Stimulated activated CD8-positive, alpha-beta memory T cell treated with anti-CD3 and anti-CD28 coated beads, Interleukin-7, amount 100 ng/mL, for 48 hours (primary cell): ENCODE results near the gene ACBD4.
"Not testable (repeated sequence)": the region's sequence is repeated elsewhere in the genome, so short reads cannot be mapped to it uniquely, and the experiment has no call there.

Source experiments
- DNase-seq, 2 donors: peaks; one replicate each; pipeline ENCODE4 v3.0.0-alpha.2; 2020; ENCODE audit warnings: low read depth in 1 of 2; ENCODE audit errors: extremely low read depth in 1 of 2

ACBD4 gene

DNA sequence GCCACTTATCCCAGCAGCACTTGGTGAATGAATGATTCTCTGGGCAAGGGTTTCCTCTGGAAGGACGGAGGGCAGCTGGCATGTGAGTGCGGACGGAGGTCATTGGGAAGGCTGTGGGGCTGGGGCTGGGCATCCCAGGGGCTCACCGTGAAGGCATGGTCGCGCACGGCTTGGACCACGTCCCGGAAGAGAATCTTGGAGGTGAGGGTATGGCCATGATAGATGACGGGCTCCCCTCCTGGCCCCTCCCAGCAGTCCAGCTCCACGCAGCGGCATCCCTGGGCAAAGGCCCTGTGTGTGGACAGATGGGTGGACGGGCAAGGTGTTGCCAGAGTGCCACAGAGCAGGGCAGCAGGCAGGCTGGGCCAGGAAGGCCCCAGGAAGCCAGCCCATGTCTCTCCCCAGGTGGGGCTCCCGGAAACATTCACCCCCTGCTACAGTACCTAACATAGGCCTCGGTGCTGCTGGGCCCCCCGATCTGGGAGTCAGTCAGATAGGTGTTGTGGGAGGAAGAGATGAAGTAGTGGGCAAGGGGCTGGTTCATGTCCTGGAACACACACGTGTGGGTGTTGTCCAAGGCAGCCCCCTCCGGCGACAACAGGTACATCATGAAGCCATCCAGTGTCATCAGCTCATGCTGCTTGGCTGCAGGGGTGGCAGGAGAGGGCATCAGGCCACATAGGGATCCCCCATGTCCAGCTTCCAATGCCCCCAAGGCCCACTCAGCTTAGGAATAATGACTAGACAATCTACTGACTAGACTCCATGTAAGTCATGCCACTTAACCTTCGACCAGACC lies 17.4 kb upstream of the ACBD4 start:
- DNase-seq, result no peak

DNA sequence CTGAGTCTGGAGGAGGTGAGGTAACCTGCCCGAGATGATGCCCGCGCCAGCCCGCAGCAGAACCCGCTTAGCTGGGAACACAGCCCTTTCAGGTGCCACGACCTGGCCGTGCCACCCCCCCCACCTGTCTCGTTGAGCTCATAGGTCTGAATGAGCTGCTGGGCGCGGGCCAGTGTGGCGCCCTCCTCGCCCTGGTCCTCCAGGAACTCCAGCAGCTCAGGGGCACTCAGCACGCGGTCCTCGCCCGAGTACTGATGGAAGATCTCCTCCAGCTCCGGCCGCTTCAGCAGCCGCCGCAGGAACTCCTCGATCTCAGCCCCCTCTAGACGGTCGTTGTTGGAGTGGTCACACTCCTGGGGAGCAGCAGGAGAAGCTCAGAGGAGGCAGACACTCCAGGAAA lies 16.8 kb upstream of the ACBD4 start:
- no peak for DNase-seq

DNA sequence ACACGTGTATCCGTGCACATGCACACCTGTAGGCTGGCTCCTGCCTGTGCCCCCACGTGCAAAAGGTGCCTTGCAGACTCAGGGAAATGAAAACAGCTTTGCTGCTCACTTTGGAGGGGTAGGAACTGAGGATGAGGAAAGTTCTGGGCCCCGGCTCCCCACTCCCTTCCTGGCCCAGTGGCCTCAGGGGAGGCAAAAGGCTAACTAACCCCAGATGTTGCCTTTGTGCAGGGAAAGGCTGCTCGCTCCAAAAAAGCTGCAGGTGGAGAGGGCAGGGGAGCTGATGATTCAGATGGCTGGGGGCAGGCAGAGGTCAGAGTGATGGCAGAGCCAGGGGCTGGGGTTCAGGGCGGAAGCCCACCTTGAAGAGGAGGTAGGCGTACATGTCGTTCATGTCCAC lies 15.5 kb upstream of the ACBD4 start:
- DNase-seq, result no peak

DNA sequence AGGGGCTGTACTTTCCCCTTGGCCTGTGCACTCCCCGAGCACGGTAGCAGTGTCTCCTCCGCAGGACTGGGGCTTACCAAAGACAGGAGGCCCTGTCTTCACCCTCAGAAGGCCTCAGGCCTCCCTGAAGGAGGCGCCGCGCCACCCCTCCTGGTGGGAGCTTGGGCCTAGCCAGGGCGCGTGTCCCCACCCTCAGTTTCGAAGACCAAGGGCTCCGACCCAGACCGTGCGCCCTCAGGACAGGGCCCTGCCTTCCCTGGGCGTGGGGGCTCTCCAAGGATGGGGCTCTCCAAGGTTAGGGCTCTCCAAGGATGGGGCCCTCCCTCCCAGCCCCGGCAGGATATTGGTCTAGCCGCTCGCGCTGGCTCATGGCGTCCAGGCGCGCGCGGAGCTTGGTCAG lies 14.9 kb upstream of the ACBD4 start:
- DNase-seq, result no peak

DNA sequence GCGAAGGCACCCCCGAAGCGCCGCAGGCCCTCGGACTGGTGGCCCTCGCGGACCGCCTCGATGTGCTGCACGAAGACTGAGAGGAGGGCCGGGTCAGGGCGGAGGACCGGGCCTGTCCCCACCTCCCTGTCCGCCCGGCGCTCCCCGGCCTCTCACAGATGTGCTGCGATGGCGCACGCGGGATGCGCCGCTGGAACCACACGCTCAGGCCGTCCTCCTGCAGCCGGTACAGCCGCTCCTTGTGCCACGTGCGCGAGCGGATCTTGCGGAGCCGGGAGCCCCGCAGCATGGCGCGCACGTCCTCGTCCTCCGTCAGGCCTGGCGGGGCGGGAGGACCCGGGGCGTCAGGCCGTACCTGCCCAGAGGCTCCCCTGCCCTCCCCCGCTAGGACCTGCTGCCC lies 14.4 kb upstream of the ACBD4 start:
- no peak for DNase-seq

DNA sequence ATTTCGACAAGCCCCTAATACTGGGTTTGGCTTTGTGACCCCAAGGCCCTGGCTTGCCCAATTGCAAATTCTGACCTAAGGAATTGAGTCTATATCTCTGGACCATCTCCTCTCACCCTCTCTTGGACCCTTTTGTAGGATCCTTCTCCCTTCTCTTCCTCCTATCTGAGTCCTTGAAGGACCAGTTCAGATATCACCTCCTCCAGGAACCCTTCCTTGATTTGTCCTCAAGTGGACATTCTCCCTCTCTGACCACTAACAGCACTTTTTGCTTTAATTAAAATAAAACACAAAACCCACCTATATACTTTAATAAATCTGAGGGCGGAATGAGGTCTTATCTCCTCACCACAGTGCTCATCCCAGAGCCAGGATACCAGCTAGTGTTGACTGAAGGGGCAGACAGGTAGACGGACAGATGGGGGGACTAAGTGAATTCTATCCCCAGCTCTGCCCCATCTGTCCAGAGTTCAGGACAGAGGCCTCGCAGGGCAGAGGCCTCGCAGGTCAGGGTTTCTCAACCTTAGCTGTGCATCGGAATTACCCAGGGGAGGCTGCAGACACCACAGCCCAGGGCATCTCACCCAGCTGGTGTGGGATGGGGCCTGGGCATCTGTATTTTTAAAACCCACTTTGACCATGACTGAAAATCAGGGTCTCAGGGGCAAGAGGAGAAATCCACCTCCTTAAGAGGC lies 12.3 kb upstream of the ACBD4 start:
- DNase-seq, result no peak

DNA sequence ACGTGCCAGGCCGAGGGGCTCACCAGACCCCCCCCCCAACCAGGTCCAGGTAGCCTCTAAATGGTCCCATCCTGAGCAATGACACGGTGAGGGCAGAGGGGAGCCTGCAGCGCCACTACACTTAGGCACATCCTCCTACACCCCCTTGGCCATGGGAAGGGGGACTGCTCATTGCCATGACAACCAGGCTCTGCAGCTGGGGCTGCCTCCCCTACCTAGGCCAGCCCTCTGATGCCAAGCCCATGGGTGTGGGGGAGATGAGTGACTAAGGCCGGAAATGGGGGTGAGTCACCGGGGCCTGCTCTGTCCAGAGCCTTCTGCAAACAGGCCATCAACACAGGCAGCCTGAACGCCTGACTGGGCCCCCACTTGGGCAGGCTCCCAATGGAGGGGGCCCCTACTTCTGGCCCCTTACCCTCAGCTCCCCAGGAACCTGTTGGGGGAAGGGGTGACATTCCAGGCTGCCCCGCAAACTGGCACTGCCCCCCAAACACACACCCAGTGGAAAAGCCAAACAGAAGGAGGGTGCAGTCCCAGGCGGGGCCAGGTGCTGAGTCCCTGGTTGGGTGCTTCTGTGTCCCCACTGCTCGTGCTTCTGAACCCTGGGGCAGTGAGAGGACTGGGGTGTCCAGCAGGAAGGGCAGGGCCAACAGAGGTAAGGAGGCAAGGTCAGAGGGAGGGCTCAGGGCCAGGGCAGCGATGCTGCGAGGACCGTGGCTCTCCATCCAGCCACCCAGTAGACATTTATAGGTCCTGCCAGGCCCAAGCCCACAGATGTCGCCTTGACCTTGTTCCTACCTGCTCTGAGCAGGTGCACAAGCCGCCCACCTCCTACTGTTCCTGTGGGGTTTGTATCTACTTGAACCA lies 11.3 kb upstream of the ACBD4 start:
- peak in 1 of 2 donors; percentile 27 for DNase-seq

DNA sequence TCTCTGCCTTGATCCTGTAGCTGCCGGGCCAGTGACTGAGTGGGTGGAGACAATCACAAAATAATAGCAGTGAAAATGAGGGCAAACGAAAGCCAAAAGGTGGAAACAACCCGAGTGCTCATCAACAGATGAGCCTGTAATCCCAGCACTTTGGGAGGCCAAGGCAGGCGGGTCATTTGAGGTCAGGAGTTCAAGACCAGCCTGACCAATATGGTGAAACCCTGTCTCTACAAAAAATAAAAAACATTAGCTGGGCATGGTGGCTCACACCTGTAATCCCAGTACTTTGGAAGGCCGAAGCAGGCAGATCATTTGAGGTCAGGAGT lies 10.7 kb upstream of the ACBD4 start:
- DNase-seq, result not testable (repeated sequence)

DNA sequence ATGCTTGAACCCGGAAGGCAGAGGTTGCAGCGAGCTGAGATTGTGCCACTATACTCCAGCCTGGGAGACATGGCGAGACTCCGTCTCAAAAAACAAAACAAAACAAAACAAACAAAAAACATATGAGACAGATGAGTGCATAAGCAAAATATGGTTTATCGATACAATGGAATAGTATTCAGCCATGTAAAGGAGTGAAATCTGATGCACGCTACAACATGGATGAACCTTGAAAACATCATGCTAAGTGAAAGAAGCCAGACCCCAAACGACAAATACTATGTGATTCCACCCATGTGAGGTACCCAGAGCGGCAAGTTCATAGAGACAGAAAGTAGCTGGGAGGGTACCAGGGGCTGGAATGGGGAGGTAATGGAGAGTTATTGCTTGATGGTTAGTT lies 10.0 kb upstream of the ACBD4 start:
- no peak for DNase-seq

DNA sequence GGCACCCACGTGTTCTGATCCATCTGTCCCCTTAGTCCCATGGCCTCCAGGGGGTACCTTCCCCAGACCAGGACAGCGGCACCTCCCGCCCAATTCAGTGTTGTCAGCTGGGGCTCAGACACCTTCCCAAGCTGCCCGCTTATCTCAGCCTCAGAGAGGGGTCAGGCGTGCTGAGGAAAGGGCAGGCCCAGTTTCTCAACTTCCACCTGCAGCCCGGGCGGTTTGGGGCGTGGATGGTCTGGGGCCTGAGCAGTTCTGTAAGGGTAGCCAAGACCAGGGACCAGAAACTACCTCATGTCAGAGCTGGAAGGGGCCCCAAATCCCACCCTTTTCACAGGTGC lies 8.3 kb upstream of the ACBD4 start:
- DNase-seq, result no peak

DNA sequence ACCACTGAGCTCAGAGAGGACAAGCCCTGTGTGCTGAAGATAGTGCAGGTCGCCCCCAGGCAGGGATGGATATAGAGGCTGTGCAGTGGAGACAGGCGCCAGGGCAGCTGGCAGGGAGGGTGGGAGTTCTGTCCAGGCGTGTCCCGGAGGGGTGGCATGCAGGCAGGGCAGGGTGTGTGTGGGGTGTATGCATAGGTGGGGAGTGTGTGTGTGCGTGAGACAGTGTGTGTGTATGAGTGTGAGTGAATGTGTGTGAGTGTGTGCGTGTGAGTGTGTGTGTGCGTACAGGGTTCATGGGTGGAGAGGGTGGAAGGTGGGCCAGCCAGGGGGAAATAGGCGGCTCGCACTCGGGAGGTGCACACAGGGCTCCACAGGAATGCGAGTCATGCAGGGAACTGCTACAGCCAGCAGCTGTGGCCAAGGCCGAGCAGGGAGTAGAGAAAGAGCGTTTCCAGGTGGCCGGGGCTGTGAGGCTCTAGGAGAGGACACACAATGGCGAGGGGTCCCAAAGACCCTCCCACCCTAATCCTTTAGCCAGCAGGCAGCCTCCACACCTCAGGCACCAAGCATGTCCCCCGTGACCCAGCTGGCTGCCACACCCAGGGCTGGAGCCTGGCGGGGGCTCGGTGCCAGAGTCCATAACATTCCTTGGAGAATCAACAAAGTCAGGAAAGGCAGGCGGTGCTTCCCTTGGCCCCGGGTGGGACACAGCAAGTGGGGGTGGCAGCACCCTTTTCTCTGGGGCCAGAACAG lies 7.8 kb upstream of the ACBD4 start:
- no peak for DNase-seq

DNA sequence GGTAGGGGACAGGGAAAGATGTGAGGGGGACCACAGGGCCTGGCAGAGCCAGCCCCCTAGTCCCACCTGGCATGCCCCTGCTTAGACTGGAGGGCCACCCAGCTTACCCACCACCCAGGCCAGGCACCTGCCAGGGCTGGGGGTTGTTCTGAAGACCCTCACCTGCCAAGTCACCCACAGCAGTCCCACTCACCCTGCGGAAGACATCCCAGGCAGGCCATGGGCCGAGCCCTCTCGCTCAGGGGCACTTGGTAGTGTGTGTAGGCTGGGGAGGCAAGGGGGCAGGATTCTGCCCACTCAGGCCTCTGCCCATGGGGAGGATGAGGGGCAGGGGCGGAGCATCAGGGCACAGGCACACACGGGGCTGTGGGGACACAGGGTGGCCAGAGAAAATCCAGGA lies 7.2 kb upstream of the ACBD4 start:
- no peak for DNase-seq

DNA sequence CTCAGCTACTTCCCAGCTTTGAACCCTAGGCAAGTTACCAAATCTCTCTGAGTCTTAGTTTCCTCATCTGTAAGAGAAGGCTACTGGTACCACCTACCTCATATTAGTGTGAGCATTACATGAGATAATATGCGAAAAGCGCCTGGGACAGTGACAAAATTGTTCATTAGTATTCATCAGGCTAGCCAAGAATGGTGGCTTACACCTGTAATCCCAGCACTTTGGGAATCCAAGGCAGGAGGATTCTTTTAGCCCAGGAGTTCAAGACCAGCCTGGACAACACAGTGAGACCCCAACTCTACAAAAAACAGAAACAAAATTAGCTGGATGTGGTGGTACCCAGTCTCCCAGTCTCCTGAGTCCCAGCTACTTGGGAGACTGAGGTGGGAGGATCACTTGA lies 6.5 kb upstream of the ACBD4 start:
- DNase-seq, result no peak

DNA sequence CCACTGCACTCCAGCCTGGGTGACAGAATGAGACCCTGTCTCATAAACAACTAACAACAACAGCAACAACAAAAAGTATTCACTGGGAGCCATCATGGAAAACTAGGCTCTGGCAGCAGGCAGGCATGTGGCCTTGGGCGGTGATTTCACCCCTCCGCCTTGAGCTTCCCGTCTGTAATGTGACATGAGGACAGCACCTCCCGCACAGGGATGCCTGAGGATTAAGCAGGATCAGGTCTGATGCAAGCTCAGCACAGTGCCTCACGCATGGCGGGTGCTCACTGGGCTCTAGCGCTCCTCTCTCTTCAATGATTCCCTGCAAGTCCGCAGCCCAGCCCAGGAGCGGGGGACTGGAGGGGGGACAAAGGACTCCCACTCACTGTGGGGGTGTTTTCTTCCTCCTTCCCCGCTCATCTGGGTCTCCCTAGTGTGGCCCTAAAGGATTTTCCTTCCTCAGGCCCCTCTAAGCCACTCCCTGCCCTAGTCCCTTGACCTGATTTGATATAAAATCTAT lies 6.0 kb upstream of the ACBD4 start:
- no peak for DNase-seq

DNA sequence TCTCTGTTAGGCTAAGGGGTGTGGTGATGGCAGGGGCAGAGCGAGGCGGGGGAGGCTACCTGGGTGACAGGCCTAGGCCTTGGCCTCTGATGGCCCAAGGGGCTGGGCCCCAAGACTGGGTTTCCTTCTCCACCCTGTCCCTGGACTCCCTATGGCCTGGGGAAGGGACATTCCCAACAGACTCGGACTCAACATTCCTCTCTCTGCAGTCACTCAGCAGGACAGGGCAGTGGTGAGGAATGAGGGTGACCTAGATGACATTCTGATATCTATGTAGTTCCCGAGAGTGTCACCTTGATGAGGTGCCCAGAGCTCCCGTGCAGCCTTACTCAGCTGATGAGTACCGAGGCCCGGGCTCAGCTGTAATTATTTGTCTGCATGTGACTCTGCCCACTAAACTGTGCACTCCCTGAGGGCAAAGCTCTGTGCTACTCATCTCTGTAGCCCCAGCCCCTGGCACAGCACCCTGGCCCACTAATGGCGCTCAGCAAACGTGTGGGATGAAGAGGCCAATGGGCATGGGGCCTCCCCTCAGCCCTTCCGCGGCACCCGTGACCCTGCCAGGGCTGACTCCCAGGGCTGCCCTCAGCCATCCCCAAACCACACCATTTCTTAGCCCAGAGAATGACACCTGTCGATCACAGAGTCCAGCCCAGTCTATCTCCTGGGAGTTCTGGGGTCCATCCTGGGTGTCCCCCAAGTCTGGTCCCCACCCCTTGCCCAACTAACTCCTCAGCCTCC lies 5.4 kb upstream of the ACBD4 start:
- no peak for DNase-seq

DNA sequence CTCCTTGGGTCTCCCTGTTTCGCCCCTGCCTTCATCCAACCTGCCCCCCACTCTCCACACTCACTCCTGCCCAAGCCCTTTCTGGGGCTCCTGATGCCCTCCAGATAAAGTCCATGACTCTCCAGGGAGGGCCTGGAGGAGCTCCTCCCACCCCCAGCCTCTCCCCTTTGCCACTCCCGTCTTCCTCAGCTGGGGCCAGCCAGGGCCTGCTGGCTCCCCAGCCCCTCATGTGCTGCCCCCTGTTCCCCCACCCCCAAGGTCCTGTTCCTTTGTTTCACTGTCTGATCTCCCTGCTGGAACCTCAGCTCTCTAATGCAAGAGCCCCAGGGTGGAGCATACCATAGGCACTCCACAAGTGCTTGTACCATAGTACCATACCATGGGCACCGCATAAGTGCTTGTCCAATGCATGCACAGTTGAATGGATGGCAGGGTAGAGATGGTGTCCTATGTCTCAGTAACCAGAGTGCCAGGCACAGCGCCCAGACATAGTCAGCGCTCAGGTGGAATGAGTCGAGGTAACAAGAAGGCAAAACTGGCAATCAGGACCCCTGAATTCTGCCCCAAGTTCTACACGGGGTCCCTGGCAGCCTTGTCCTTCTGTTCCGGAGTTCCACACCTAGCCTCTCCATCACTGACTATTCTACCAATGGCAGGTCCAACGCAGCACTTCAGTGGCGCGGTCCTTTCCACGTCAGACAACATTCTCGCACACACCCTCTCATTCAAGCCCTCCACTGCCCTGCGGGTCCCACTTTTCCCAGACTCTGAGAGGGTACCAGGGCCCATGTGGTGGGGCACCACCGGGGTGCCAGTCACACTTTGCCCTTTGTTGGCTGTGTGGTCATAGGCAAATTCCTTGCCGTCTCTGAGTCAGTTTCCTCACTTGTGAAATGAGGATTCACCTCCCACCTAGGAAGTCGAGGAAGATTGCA lies 4.5 kb upstream of the ACBD4 start:
- DNase-seq, result no peak

DNA sequence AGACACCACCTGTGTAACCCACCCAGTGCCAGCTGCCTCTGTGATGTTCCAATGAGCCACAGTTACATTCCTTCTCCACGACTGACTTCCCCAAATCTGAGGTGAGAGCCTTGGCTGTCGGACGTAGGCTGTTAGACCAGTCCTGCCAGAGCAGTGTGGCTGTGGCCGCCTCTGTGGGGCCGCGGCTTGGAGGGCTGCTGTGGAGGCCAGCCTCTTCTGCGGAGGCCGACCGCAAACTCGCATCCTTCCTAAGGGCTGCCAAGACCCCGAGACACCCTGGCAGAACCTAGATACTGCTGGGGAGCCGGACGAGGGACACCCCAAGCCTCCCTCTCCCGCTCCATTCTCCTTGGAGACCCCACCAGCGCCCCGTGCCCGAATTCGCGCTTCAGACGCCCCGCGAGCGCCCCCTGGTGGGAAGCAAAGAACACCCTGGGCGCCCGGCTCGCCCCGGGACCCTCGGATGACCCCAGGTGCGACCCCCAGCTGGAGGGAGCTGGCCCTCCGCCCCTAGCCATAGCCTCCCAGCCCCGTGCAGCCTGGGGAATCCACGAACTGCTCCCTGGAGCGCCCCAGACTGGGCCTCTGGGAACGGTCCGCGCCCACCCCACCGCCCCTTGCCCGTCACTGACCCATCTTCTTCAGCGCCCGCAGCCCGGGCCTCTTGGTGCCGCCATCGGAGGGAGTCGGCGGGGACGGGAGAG lies 3.7 kb upstream of the ACBD4 start:
- DNase-seq, result peak in 1 of 2 donors; percentile 19

DNA sequence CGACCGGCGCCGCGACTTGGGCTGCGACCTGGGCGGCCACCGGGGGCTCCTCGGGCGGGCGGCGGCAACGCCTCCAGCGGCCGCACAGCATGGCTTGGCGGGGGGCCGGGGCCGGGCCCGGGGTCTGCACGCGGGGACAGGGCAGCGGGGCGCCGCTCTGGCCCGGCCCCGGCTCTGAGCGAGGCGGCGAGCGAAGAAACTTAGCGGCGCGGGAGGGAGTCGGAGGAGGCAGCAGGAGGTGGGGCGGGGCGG lies 3.2 kb upstream of the ACBD4 start, which contains the start of gene PLCD3:
Gene PLCD3 (minus strand): TSS at position 196 of the 252 bp plus-strand sequence. CDS start 105 bp downstream, at position 91.
- no peak for DNase-seq
